HG03354 (cell line): ENCODE data around the gene DMXL2.
"Not testable (repeated sequence)": the region's sequence is repeated elsewhere in the genome, so short reads cannot be mapped to it uniquely, and the experiment has no call there.

ENCODE experiments used
- ATAC-seq: cut with Tn5 transposase; IDR thresholded peaks from one replicate; pipeline ENCODE4 v1.9.1; 2021; ENCODE audit warnings: mild to moderate bottlenecking; ENCODE audit not compliant: unreplicated experiment, poor library complexity, severe bottlenecking

Gene DMXL2

GRCh38 chr15:51622604-51623370 lies at the start of gene DMXL2:
Gene DMXL2, minus strand, starts transcription at chr15:51622771. Its CDS starts 226 bp downstream, at chr15:51622545.
- ATAC-seq: peak; percentile 46

DNA sequence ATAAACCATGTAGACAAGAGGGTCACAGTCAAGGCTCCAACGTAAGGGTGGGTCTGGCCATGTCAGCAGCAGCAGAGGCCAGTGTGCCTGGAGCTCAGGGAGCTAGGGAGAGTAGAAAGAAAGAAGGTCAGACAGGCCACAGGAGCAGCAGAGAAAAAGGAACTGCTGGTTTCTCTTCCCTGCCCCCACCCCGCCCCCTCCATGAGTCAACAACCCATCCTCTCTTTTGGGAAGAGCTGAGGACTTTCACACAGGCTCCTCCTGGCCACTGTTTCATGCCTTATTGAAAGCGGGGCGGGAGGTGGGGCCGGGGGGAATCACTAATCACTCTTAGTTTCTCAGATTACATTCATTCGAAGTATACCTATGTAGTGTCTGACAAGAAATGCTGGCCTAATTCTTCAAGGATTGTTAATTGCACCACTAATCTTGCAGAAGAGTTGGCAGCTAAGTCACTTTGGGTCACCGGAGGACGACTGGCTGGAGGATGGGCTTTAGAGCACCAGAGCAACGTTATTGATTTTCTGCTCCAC lies 49.6 kb upstream of the DMXL2 start:
- no peak for ATAC-seq

DNA sequence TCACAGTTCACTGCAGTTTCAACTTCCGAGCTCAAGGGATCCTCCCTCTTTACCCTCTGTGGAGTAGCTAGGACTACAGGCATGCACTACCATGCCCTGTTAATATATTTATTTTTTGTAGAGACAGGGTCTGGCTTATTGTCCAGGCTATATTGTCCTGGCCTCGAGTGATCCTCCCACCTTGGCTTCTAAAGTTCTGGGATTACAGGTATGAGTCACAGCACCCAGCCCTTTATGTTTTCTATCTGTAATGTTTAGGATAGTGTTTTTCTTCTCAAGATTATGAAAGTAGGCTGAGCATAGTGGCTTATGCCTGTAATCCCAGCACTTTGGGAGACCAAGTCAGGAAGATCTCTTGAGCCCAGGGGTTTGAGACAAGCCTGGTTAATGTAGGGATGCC lies 46.8 kb upstream of the DMXL2 start:
- ATAC-seq: no peak

DNA sequence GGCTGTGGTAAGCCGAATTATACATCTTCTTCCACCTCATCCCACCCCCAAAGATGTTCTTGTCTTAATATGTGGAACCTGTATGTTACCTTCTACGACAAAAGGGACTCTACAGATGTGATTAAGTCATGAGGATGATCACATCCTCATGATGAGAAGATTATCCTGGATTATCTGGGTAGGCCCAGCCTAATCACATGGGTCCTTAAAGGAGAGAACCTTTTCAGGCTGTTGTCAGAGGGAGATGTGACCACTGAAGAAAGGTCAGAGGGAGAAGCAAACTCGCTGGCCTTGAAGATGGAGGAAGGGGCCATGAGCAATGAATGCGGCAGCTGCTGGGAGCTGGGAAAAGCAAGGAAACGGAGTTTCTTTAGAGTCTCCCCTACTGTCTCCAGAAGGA lies 45.9 kb upstream of the DMXL2 start:
- ATAC-seq: no peak

DNA sequence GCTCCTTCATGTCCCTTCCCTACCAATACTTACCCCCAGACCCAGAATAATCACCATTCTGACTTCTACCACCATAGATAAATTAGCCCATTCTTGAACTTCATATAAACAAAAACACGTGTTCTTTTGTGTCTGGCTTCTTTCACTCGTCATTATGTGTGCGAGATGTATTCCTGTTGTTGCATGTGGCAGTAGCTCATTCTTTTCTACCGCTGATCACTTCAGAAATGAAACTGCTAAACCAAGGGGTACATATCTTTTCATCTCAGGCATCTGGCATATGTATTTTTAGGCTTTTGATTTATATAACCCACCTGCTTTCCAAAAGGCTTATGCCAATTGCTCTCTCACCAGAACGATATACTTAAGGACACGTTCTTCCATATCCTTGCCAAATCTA lies 44.9 kb upstream of the DMXL2 start:
- no peak for ATAC-seq

GRCh38 chr15:51661072-51661471 lies 38.5 kb upstream of the DMXL2 start:
- ATAC-seq: no peak

DNA sequence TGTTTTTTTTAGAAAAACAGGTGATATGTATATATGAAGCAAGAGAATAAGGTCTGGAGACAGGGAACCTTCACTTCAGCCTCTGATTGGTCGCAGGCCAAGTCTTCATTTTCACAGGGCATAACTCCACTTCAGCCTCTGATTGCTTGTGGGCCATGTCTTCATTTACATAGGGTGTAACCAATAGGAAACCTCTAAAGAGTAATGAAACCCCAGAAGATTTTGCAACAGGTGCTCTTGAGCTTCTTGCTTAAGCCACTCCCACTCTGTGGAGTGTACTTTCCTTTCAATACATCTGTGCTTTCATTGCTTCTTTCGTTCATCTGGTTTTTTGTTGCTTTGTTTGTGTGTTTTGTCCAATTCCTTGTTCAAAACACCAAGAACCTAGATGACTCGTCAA lies 36.1 kb upstream of the DMXL2 start:
- no peak for ATAC-seq

DNA sequence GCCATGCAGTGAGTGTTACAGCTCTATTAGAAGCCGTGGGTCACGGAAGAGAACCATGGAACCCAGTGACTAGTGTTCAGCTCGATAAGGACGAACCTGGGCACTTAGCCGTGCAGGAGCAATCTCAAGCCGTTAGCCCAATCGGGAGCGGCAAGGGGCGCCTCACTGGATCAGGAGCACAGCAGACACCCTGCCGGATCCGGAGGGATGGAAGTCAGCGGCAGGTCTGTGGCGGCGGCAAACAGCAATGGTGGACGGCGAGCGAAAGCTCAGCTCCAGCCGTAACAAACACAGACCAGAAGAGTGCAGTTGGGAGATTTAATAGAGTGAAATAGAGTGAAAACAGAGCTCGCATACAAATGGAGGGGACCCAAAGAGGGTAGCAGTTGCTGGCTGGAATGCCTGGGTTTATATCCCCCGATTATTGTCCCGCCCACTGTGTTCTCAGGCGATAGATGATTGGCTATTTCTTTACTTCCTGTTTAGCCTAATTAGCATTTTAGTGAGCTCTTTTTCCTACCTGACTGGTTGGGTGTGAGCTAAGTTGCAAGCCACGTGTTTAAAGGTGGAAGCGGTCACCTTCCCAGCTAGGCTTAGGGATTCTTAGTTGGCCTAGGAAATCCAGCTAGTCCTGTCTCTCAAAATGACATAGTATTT lies 33.0 kb upstream of the DMXL2 start:
- ATAC-seq: not testable (repeated sequence)

DNA sequence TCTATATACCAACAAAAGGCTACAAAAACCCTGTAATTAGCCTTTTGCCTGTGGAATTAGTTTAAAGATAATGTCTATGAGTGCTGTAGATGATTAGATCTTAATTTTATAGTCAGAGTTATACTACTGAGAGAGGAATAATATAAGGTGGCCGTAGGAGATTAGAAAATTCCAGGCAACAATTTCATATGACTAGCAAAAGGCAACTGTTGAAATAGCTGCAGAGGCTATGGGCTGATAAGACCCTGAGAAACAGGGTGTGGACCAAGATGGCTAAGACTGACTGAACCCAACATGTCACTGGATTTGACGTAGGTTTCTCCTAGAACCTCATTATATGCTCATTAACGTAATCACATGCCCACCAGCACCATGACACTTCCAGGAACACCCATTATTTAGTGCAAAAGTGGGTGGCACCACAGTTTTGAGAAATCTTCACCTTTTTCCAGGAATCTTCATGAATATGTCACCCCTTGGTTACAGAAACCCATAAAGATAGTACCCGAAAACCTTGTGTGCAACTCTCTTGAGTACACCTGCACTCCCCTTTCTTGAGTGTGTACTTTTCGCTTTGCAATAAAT lies 29.6 kb upstream of the DMXL2 start:
- no peak for ATAC-seq

DNA sequence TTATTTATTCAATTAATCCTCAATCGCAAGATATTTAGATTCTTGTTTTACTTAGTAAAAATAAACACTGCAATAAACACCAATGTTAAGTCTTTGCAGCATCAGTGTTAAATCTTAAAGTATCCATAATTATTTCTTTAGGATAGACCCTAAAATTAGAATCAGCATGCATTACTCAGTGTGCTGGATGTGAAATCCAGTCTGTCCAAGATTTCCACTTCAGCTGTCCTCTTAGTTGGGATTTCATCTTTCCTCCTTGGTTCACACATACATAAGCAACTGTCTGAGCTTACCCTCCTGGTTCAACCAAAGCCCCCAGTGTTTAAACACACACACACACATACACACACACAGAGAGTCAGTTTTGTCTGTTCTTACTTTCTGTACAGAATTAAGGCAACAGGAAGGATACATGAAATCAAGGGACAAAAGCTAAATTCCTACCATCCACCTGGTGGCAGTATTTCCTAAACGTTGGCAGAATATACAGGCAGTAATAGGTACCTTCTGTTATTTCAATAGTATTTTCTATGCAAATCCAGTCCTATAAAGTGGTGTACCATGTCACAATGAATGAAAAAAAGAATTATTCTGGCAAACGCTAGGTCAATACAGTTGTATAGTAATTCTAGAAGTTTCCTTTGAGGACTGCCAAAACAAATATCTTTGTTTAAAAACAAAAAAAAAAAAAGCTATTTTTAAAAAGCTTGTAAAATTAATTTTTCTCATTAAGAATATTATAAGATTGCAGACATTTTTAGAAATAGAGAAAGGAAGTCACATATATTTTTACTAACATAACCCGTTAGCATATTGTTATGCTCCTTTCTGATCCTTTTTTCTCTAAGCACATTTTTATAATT lies 27.3 kb upstream of the DMXL2 start:
- peak; percentile 88 for ATAC-seq

GRCh38 chr15:51648643-51649042 lies 26.1 kb upstream of the DMXL2 start:
- ATAC-seq: not testable (repeated sequence)

DNA sequence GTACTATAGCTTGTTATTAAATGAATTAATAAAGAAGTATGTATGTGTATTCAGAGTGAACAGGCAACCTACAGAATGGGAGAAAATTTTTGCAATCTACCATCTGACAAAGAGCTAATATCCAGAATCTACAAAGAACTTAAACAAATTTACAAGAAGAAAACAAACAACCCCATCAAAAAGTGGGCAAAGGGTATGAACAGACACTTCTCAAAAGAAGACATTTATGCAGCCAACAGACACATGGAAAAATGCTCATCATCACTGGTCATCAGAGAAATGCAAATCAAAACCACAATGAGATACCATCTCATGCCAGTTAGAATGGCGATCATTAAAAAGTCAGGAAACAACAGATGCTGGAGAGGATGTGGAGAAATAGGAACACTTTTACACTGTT lies 25.5 kb upstream of the DMXL2 start:
- ATAC-seq: not testable (repeated sequence)

- no peak for ATAC-seq
These were observed 24.6 kb upstream of the DMXL2 start for GRCh38 chr15:51647128-51647562.

GRCh38 chr15:51642696-51643095 lies 20.1 kb upstream of the DMXL2 start:
- ATAC-seq: no peak

DNA sequence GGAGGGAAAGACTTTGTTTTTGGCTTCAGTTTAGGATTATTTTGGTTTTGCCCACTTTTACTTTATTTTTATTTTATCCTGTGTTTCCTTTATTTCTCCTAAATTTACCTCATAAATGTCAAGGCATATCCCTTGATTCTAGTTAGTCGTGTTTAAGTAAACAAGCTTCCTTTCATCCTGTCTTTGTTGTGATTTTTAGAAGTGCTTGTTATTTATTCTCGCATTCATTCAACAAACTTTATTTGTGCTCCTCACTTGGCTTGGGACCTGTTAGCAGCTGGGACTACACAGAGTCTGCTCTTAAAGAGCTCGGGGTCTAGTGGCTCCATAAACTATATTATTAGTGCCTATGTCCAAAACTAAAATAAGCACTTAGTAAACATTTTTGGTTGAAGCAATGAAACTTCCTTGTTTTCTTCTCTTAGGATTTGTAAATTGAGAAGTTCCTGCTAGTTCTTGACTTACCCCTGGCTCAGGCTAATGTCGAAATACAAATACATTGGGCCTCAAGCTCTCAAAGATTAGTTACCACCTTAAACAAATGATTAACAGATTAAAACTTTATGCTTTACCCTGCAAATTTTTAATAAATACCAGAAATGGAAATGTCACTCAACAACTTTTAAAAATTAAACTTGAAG lies 19.0 kb upstream of the DMXL2 start:
- ATAC-seq: no peak

GRCh38 chr15:51634591-51635198 lies 12.1 kb upstream of the DMXL2 start:
- no peak for ATAC-seq

GRCh38 chr15:51629612-51630011 lies 7.0 kb upstream of the DMXL2 start:
- ATAC-seq: no peak

DNA sequence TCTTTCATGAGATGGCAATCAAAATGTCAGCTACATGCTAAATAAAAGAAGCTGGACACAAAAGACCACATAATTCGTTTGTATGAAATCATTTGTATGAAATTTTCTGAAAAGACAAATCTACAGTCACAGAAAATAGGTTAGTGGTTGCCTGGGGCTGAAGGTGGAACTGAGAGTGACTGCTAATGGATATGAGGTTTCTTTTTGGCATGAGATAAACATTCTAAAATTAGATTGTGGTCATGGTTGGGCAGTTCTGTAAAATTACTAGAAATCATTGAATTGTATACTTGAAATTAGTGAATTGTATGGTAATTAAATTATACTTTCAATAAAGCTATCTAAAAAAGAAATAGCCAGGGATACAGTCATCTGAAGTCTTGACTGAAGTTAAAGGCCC lies 2.7 kb upstream of the DMXL2 start:
- peak; percentile 48 for ATAC-seq

- no peak for ATAC-seq
These were observed 1.5 kb upstream of the DMXL2 start for GRCh38 chr15:51624022-51624421.
